ENCODE data around the gene MMP7. TPM values are rescaled to one million over a fixed set of nuclear protein-coding genes. Genes with fewer than 3 reads are reported as not detected.
A peak's percentile ranks its signal among the peaks of the same experiment; 100 is the strongest.

The MMP7 gene
- total RNA-seq, 1 experiment from 2014 or later = 0.34 TPM

GRCh38 chr11:102559839-102560238 is 29.3 kb upstream of the MMP7 start:
- intact Hi-C loops (cut with micrococcal nuclease; ENCODE audit: unreplicated experiment) = no loop called here
- H3K27me3 ChIP-seq (replicated peaks; ENCODE audit: insufficient read depth, low read depth, low read length, poor library complexity) = no peaks in the 10 kb centered on the region
- no peak overlapping the region for H3K27ac ChIP-seq (ENCODE audit: low read depth, low read length, poor library complexity, severe bottlenecking)
- H3K4me3 ChIP-seq (ENCODE audit: low read depth, low read length, poor library complexity, severe bottlenecking) = no peak overlapping the region
- ChIA-PET CTCF (no interaction called here), POLR2A (ENCODE audit: low non-redundant PET) (no interaction called here)
- H3K9me3 ChIP-seq (ENCODE audit: low read depth, low read length, poor library complexity, severe bottlenecking) = no peaks in the 10 kb centered on the region
- TF ChIP-seq CTCF (conservative IDR thresholded peaks at IDR 0.05; ENCODE audit: low read depth, low read length) (no peak), EZH2 (IDR thresholded peaks at IDR 0.05; ENCODE audit: borderline replicate concordance, low read depth, low read length, poor library complexity, severe bottlenecking) (no peak)
- no peaks in the 10 kb centered on the region for H3K36me3 ChIP-seq (ENCODE audit: insufficient read depth, low read length, poor library complexity, severe bottlenecking)
- DNase-seq (ENCODE audit: low spot score) = peak; percentile 20
- no TSS peak for BruUV-seq (replicated peaks)
- peaks cover 11% of the 10 kb centered on the region for H3K4me1 ChIP-seq (ENCODE audit: insufficient read depth, low read length, poor library complexity, severe bottlenecking)

GRCh38 chr11:102555091-102555490 is 24.5 kb upstream of the MMP7 start:
- no TSS peak for BruUV-seq (replicated peaks)
- intact Hi-C loops (cut with micrococcal nuclease; ENCODE audit: unreplicated experiment) = no loop called here
- Histone ChIP-seq H3K4me3 (ENCODE audit: low read depth, low read length, poor library complexity, severe bottlenecking) (no peak overlapping the region), H3K9me3 (ENCODE audit: low read depth, low read length, poor library complexity, severe bottlenecking) (no peaks in the 10 kb centered on the region), H3K27me3 (replicated peaks; ENCODE audit: insufficient read depth, low read depth, low read length, poor library complexity) (no peaks in the 10 kb centered on the region), H3K36me3 (ENCODE audit: insufficient read depth, low read length, poor library complexity, severe bottlenecking) (no peaks in the 10 kb centered on the region), H3K4me1 (ENCODE audit: insufficient read depth, low read length, poor library complexity, severe bottlenecking) (peaks cover 8% of the 10 kb centered on the region), H3K27ac (ENCODE audit: low read depth, low read length, poor library complexity, severe bottlenecking) (no peak overlapping the region)
- DNase-seq (ENCODE audit: low spot score) = no peak
- ChIA-PET CTCF (no interaction called here), POLR2A (ENCODE audit: low non-redundant PET) (interaction anchor here (0.5 kb wide), 1 partner anchor 22 kb away, joined by 3 read pairs; no protein-coding TSS in a partner anchor)
- no peak for TF ChIP-seq CTCF (conservative IDR thresholded peaks at IDR 0.05; ENCODE audit: low read depth, low read length)
- TF ChIP-seq EZH2 (IDR thresholded peaks at IDR 0.05; ENCODE audit: borderline replicate concordance, low read depth, low read length, poor library complexity, severe bottlenecking) = no peak

GRCh38 chr11:102553835-102554282 is 23.3 kb upstream of the MMP7 start:
- Histone ChIP-seq H3K9me3 (ENCODE audit: low read depth, low read length, poor library complexity, severe bottlenecking) (no peaks in the 10 kb centered on the region), H3K27me3 (replicated peaks; ENCODE audit: insufficient read depth, low read depth, low read length, poor library complexity) (no peaks in the 10 kb centered on the region), H3K36me3 (ENCODE audit: insufficient read depth, low read length, poor library complexity, severe bottlenecking) (no peaks in the 10 kb centered on the region), H3K4me3 (ENCODE audit: low read depth, low read length, poor library complexity, severe bottlenecking) (no peak overlapping the region), H3K27ac (ENCODE audit: low read depth, low read length, poor library complexity, severe bottlenecking) (no peak overlapping the region), H3K4me1 (ENCODE audit: insufficient read depth, low read length, poor library complexity, severe bottlenecking) (peaks cover 3% of the 10 kb centered on the region)
- BruUV-seq (replicated peaks) = no TSS peak
- ChIA-PET POLR2A (ENCODE audit: low non-redundant PET) (no interaction called here), CTCF (no interaction called here)
- TF ChIP-seq CTCF (conservative IDR thresholded peaks at IDR 0.05; ENCODE audit: low read depth, low read length) (no peak), EZH2 (IDR thresholded peaks at IDR 0.05; ENCODE audit: borderline replicate concordance, low read depth, low read length, poor library complexity, severe bottlenecking) (no peak)
- intact Hi-C loops (cut with micrococcal nuclease; ENCODE audit: unreplicated experiment) = no loop called here
- DNase-seq (ENCODE audit: low spot score) = no peak

All from A673 (cell line).